Spleen (tissue), 11 donors: ENCODE results near the gene TMEM35B. TPM values are rescaled to one million over a fixed set of nuclear protein-coding genes. Genes with fewer than 3 reads are reported as not detected.
"Not testable (repeated sequence)": the region's sequence is repeated elsewhere in the genome, so short reads cannot be mapped to it uniquely, and the experiment has no call there.

Experiments
- DNase-seq: peaks from one replicate; pipeline ENCODE4 v3.0.0-alpha.2; 2020
- H3K27ac ChIP-seq, 8 donors: fragments of 200-600 bp; sonication (generic) in 7 of 8; 1 replicate in 4 of 8; 2 replicates in 4 of 8; pipeline versions ENCODE4 v1.5.0 to v1.8.0; 2016 to 2021; ENCODE audit warnings: inconsistent platforms in 4 of 8, mild to moderate bottlenecking in 4 of 8, moderate library complexity in 1 of 8
- H3K27me3 ChIP-seq, 7 donors: fragments of 200-600 bp; sonication (generic) in 6 of 7; replicated peaks in 1 of 7; 1 replicate in 4 of 7; 2 replicates in 3 of 7; pipeline versions ENCODE4 v1.5.0 to v1.8.0; 2016 to 2021; ENCODE audit warnings: inconsistent platforms in 3 of 7, mild to moderate bottlenecking in 1 of 7
- H3K36me3 ChIP-seq, 6 donors: fragments of 200-600 bp; sonication (generic) in 5 of 6; 1 replicate in 4 of 6; 2 replicates in 2 of 6; pipeline versions ENCODE4 v1.5.0 to v1.8.0; 2016 to 2021; ENCODE audit warnings: inconsistent platforms in 2 of 6
- H3K4me1 ChIP-seq, 6 donors: fragments of 200-600 bp; sonication (generic) in 5 of 6; 1 replicate in 3 of 6; 2 replicates in 3 of 6; pipeline versions ENCODE4 v1.5.0 to v1.8.0; 2016 to 2021; ENCODE audit warnings: inconsistent platforms in 3 of 6
- H3K4me3 ChIP-seq, 8 donors: fragments of 200-600 bp; sonication (generic) in 7 of 8; 1 replicate in 4 of 8; 2 replicates in 4 of 8; pipeline versions ENCODE4 v1.5.0 to v1.8.0; 2016 to 2021; ENCODE audit warnings: inconsistent platforms in 4 of 8, mild to moderate bottlenecking in 4 of 8, moderate library complexity in 2 of 8
- H3K9me3 ChIP-seq, 8 donors: fragments of 200-600 bp; sonication (generic) in 7 of 8; 1 replicate in 4 of 8; 2 replicates in 4 of 8; pipeline versions ENCODE4 v1.5.0 to v1.8.0; 2016 to 2021; ENCODE audit warnings: inconsistent platforms in 4 of 8
- CTCF ChIP-seq, 11 experiments: fragments of 200-600 bp in 7 of 11; fragments of 450-650 bp in 4 of 11; sonication (generic) in 4 of 11; IDR thresholded peaks in 8 of 11; conservative IDR thresholded peaks in 3 of 11; 1 replicate in 7 of 11; 2 replicates in 4 of 11; pipeline versions ENCODE4 v1.4.0 to v1.8.0; 2016 to 2021; ENCODE audit warnings: antibody characterized with exemption in 11 of 11, inconsistent platforms in 4 of 11, mild to moderate bottlenecking in 1 of 11
- POLR2A ChIP-seq, 3 donors: fragments of 450-650 bp; IDR thresholded peaks; one replicate each; pipeline ENCODE4 v1.5.1; 2017; ENCODE audit warnings: antibody characterized with exemption in 3 of 3, mild to moderate bottlenecking in 1 of 3
- POLR2AphosphoS5 ChIP-seq, 3 donors: sonication (generic); formaldehyde crosslinking; IDR thresholded peaks; one replicate each; pipeline ENCODE4 v1.5.1; 2017; ENCODE audit warnings: antibody characterized with exemption in 3 of 3
- WGBS, 5 donors: extraction: QIAGEN DNeasy Blood & Tissue Kit in 3 of 5; methylation state at CpG; one replicate each; pipeline versions ENCODE4 v1.1.5 to v1.1.7; 2013 to 2018; 5-methylcytosine and 5-hydroxymethylcytosine counted together
- intact Hi-C: fragments of 100-400 bp; cut with DNase I; formaldehyde crosslinking; loops from one replicate; pipeline ENCODE4 v1.15.0; 2023; ENCODE audit warnings: low total_unique reads
- polyA plus RNA-seq, 3 donors: library from polyadenylated mRNA; stranded (reverse); fragments of 200-250 nt; gene quantifications; one replicate each; pipeline ENCODE4 v1.2.1, GENCODE V29; 2013
- small RNA-seq, 4 donors: library from RNA; depleted of rRNA; stranded (forward); fragments of <200 nt; gene quantifications; one replicate each; pipeline ENCODE3, GENCODE V24; 2016
- total RNA-seq, 7 donors: library from RNA; depleted of rRNA in 3 of 7; stranded (reverse); fragments of >200 nt in 3 of 7; fragmentation: NEBNext Ultra II Directional in 4 of 7; extraction: Animal tissue kit (Norgen Biotek cat#: 25700) in 4 of 7; gene quantifications; one replicate each; pipeline versions ENCODE4 v1.1.0 to v1.2.1, GENCODE V29; 2016 to 2021
- donor health status: healthy with polysubstance abuse.
- donor health status: DM: no; HTN: no; CAD: no; lungs with moderate emphysema.
- donor health status: DM: no; HTN: no; CAD: no.
- donor health status: Bipolar disorder and iron deficiency.
- donor health status: healthy.
- donor health status: DM: no; HTN: no; CAD: no.
- donor health status: DM: yes; HTN: yes; CAD: no.

The TMEM35B gene
- total and polyA plus RNA-seq, 10 donors = 24.8 to 50.9 (median 34.2) TPM

GRCh38 chr1:34946211-34946610, 38.9 kb downstream of the TMEM35B start:
- no peaks in the 10 kb centered on the region for H3K36me3 ChIP-seq
- H3K27ac ChIP-seq = no peak overlapping the region
- intact Hi-C loops = no loop called here
- DNase-seq = no peak
- H3K27me3 ChIP-seq = peaks cover 0 to 8% (median 0%) of the 10 kb centered on the region in 7 donors
- WGBS, 5 donors = 89 to 95% (median 93%) methylated on average over 6 of the region's 6 CpGs
- no peaks in the 10 kb centered on the region for H3K4me1 ChIP-seq
- H3K9me3 ChIP-seq = peaks cover 0 to 8% (median 0%) of the 10 kb centered on the region in 8 donors
- TF ChIP-seq POLR2A (IDR thresholded peaks at IDR 0.05) (no peak), POLR2AphosphoS5 (IDR thresholded peaks at IDR 0.05) (no peak), CTCF (IDR thresholded peaks at IDR 0.05 in 8 of 11, conservative IDR thresholded peaks at IDR 0.05 in 3 of 11) (no peak)
- H3K4me3 ChIP-seq = no peak overlapping the region

GRCh38 chr1:34941798-34942197, 43.3 kb downstream of the TMEM35B start:
- not testable (repeated sequence) for H3K36me3 ChIP-seq

More at GRCh38 chr1:34941798-34942197, 43.3 kb downstream of the TMEM35B start:
- intact Hi-C loops, H3K4me1 ChIP-seq, H3K27ac ChIP-seq, H3K9me3 ChIP-seq, DNase-seq, H3K4me3 ChIP-seq: not testable (repeated sequence)
- 85 to 97% (median 93%) methylated on average over 2 of the region's 2 CpGs for WGBS, 5 donors
- peaks cover 0 to 34% (median 0%) of the 10 kb centered on the region in 7 donors for H3K27me3 ChIP-seq

Small RNA genes within 50 kb of the gene (small RNA-seq; reads per million reads assigned to genes)
- gene TMEM35B = 0 reads per million in 4 donors

Other genes starting within 250 kb of the TMEM35B start
- not detected for gene GJB5, start 230.3 kb downstream of the TMEM35B start, total RNA-seq
- gene GJB5, start 230.3 kb downstream of the TMEM35B start, polyA plus RNA-seq = under 1 TPM in 1 of 3 donors, not detected in 2; 0.06 TPM
- gene GJB4, start 225.6 kb downstream of the TMEM35B start, total RNA-seq = not detected
- gene GJB4, start 225.6 kb downstream of the TMEM35B start, polyA plus RNA-seq = not detected
- gene GJB3, start 204.1 kb downstream of the TMEM35B start, total RNA-seq = not detected
- under 1 TPM; 0.11 to 0.23 (median 0.13) TPM for gene GJB3, start 204.1 kb downstream of the TMEM35B start, polyA plus RNA-seq
- gene GJA4, start 192.3 kb downstream of the TMEM35B start, total RNA-seq = 10 to 100 TPM in 3 of 7 donors, 1 to 10 TPM in 4; 7.6 to 20.6 (median 8.7) TPM
- 1 to 10 TPM; 1.3 to 7.3 (median 7.0) TPM for gene GJA4, start 192.3 kb downstream of the TMEM35B start, polyA plus RNA-seq
- gene SMIM12, start 125.6 kb downstream of the TMEM35B start, total RNA-seq = 10 to 100 TPM; 26.9 to 39.6 (median 35.6) TPM
- gene SMIM12, start 125.6 kb downstream of the TMEM35B start, polyA plus RNA-seq = 10 to 100 TPM; 15.3 to 31.7 (median 28.1) TPM
- gene DLGAP3, start 55.7 kb downstream of the TMEM35B start, total RNA-seq = 1 to 10 TPM; 1.3 to 4.3 (median 2.5) TPM
- 1 to 10 TPM in 1 of 3 donors, under 1 TPM in 2; 0.54 to 1.8 (median 0.83) TPM for gene DLGAP3, start 55.7 kb downstream of the TMEM35B start, polyA plus RNA-seq
- gene ZMYM6, start 46.6 kb upstream of the TMEM35B start, total RNA-seq = 10 to 100 TPM; 24.2 to 40.6 (median 33.1) TPM
- 10 to 100 TPM; 10.5 to 20.6 (median 14.1) TPM for gene ZMYM6, start 46.6 kb upstream of the TMEM35B start, polyA plus RNA-seq
- 10 to 100 TPM; 14.9 to 21.7 (median 18.9) TPM for gene ZMYM1, start 94.0 kb upstream of the TMEM35B start, total RNA-seq
- gene ZMYM1, start 94.0 kb upstream of the TMEM35B start, polyA plus RNA-seq = 1 to 10 TPM; 3.0 to 6.0 (median 3.8) TPM
- gene SFPQ, start 207.8 kb upstream of the TMEM35B start, total RNA-seq = 100 to 1,000 TPM; 205 to 292 (median 275) TPM
- 100 to 1,000 TPM; 171 to 220 (median 214) TPM for gene SFPQ, start 207.8 kb upstream of the TMEM35B start, polyA plus RNA-seq